Neural progenitor cell (in vitro differentiated cells): Measurements from ENCODE around the gene DRICH1. TPM values are rescaled to one million over a fixed set of nuclear protein-coding genes. Genes with fewer than 3 reads are reported as not detected.

Experiments used
- DNase-seq: peaks from one replicate; pipeline ENCODE4 v3.0.0-alpha.2; 2016; ENCODE audit warnings: low spot score
- H2AFZ ChIP-seq: fragments of 200-600 bp; sonication (generic); replicated peaks from 2 replicates; pipeline ENCODE4 v1.6.1; 2016; ENCODE audit warnings: antibody characterized with exemption
- H3F3A ChIP-seq: fragments of 200-600 bp; sonication (generic); 2 replicates; pipeline ENCODE4 v1.6.1; 2016; ENCODE audit warnings: antibody characterized with exemption, low read depth
- H3K27ac ChIP-seq: fragments of 200-600 bp; sonication (generic); 2 replicates; pipeline ENCODE4 v1.5.1; 2016; ENCODE audit warnings: mild to moderate bottlenecking
- H3K27me3 ChIP-seq: fragments of 200-600 bp; sonication (generic); 2 replicates; pipeline ENCODE4 v1.6.1; 2016; ENCODE audit warnings: mild to moderate bottlenecking, moderate library complexity
- H3K36me3 ChIP-seq: fragments of 200-600 bp; sonication (generic); 2 replicates; pipeline ENCODE4 v1.5.1; 2016
- H3K4me1 ChIP-seq: fragments of 200-600 bp; sonication (generic); 2 replicates; pipeline ENCODE4 v1.6.1; 2016; ENCODE audit warnings: mixed run types
- H3K4me2 ChIP-seq: fragments of 200-600 bp; sonication (generic); 2 replicates; pipeline ENCODE4 v1.6.1; 2016
- H3K4me3 ChIP-seq: fragments of 200-600 bp; sonication (generic); 2 replicates; pipeline ENCODE4 v1.5.1; 2016
- H3K79me2 ChIP-seq: fragments of 200-600 bp; sonication (generic); 2 replicates; pipeline ENCODE4 v1.6.1; 2016; ENCODE audit warnings: low read depth
- H3K9ac ChIP-seq: fragments of 200-600 bp; sonication (generic); 2 replicates; pipeline ENCODE4 v1.6.1; 2016
- H3K9me3 ChIP-seq: fragments of 200-600 bp; sonication (generic); 2 replicates; pipeline ENCODE4 v1.5.1; 2016; ENCODE audit warnings: low read depth
- H4K20me1 ChIP-seq: fragments of 200-600 bp; sonication (generic); 2 replicates; pipeline ENCODE4 v1.6.1; 2016; ENCODE audit warnings: low read depth
- H3K27ac Mint-ChIP-seq: 3 replicates; pipeline ENCODE4 v1.8.0; 2021; ENCODE audit warnings: mixed read lengths
- H3K27me3 Mint-ChIP-seq: 2 replicates; pipeline ENCODE4 v1.8.0; 2022; ENCODE audit warnings: low read depth, mild to moderate bottlenecking, inconsistent platforms, moderate library complexity, mixed read lengths; ENCODE audit not compliant: insufficient read depth
- H3K36me3 Mint-ChIP-seq: 3 replicates; pipeline ENCODE4 v1.8.0; 2021; ENCODE audit warnings: mixed read lengths
- H3K4me1 Mint-ChIP-seq: 3 replicates; pipeline ENCODE4 v1.8.0; 2021; ENCODE audit warnings: mixed read lengths
- H3K4me3 Mint-ChIP-seq: 3 replicates; pipeline ENCODE4 v1.8.0; 2021; ENCODE audit warnings: mild to moderate bottlenecking, moderate library complexity, mixed read lengths
- H3K9me3 Mint-ChIP-seq: 3 replicates; pipeline ENCODE4 v1.8.0; 2020; ENCODE audit warnings: mixed read lengths
- EZH2 ChIP-seq: fragments of 200-600 bp; sonication (generic); IDR thresholded peaks from 2 replicates; pipeline ENCODE4 v1.6.1; 2017; ENCODE audit warnings: antibody characterized with exemption, mild to moderate bottlenecking, moderate library complexity
- EZH2phosphoT487 ChIP-seq: fragments of 200-600 bp; sonication (generic); IDR thresholded peaks from 2 replicates; pipeline ENCODE4 v1.6.1; 2017; ENCODE audit warnings: antibody characterized with exemption
- total RNA-seq: library from RNA; depleted of rRNA; stranded (reverse); fragments of >200 nt; gene quantifications from 2 replicates; pipeline ENCODE4 v1.2.3, GENCODE V29; 2015; ENCODE audit warnings: low replicate concordance
- TF ChIP-seq, protein P1 (sequence below): fragments of 200-600 bp; sonication (generic); IDR thresholded peaks from 2 replicates; pipeline ENCODE4 v1.5.1; 2017; ENCODE audit warnings: antibody characterized with exemption, mild to moderate bottlenecking

The DRICH1 gene
- total RNA-seq, 1 donor from 2014 or later: not detected

DNA sequence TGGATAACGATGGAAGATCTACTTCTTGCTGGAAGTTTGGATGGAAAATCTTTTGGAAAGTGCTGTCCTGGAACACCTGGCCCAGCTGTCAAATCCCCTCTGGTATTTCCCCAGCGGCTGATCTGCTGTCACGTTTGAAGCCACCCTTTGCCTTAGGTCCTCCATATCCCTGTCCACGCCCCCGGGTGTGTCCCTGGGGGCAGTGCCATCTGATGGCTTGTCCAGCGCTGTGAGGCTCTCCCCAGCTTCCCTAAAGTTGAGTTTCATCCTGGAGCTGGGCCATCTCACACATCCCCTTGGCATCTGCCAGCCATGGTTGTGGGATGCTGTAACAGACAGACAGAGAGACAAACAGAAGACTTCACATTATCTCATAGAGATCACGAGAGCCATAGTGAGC lies 49.0 kb downstream of the DRICH1 start:
- Mint-ChIP-seq H3K27ac (peak overlapping the region; percentile 34), H3K4me3 (no peak overlapping the region), H3K36me3 (no peaks in the 10 kb centered on the region), H3K9me3 (no peaks in the 10 kb centered on the region), H3K27me3 (peaks cover 9% of the 10 kb centered on the region), H3K4me1 (peaks cover 2% of the 10 kb centered on the region)
- no peak for DNase-seq
- H3K4me3 ChIP-seq: no peak overlapping the region
- no peaks in the 10 kb centered on the region for H3F3A ChIP-seq
- no peak overlapping the region for H3K9ac ChIP-seq
- H3K79me2 ChIP-seq: no peaks in the 10 kb centered on the region
- H3K4me1 ChIP-seq: no peaks in the 10 kb centered on the region
- H2AFZ ChIP-seq: no peak overlapping the region
- H3K36me3 ChIP-seq: no peaks in the 10 kb centered on the region
- H3K27ac ChIP-seq: no peak overlapping the region
- H3K4me2 ChIP-seq: no peak overlapping the region
- TF ChIP-seq EZH2phosphoT487 (no peak), EZH2 (no peak)
- TF ChIP-seq, protein P1, sequence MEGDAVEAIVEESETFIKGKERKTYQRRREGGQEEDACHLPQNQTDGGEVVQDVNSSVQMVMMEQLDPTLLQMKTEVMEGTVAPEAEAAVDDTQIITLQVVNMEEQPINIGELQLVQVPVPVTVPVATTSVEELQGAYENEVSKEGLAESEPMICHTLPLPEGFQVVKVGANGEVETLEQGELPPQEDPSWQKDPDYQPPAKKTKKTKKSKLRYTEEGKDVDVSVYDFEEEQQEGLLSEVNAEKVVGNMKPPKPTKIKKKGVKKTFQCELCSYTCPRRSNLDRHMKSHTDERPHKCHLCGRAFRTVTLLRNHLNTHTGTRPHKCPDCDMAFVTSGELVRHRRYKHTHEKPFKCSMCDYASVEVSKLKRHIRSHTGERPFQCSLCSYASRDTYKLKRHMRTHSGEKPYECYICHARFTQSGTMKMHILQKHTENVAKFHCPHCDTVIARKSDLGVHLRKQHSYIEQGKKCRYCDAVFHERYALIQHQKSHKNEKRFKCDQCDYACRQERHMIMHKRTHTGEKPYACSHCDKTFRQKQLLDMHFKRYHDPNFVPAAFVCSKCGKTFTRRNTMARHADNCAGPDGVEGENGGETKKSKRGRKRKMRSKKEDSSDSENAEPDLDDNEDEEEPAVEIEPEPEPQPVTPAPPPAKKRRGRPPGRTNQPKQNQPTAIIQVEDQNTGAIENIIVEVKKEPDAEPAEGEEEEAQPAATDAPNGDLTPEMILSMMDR: no peak
- no peaks in the 10 kb centered on the region for H4K20me1 ChIP-seq
- no peaks in the 10 kb centered on the region for H3K9me3 ChIP-seq
- H3K27me3 ChIP-seq: no peaks in the 10 kb centered on the region

DNA sequence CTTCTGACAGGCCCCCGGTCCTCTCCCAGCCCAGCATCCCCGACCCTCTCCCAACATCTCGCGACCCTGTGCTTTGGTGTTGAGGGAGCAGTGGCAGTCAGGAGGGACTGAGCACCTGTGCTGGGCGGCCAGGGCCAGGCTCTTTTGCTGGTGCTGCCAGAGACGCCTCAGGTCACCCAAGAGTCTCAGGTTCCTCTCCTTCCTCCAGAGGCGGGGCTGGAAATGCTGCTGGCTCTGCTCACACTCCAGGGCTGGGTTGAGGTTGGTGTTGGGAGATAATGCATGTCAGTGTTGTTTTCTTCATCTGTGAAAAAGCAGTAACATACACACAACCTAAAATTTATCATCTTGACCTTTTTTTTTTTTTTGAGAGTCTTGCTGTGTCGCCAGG lies 50.9 kb downstream of the DRICH1 start:
- H3K27me3 ChIP-seq: no peaks in the 10 kb centered on the region
- no peak overlapping the region for H3K9ac ChIP-seq
- peaks cover 9% of the 10 kb centered on the region for H3K27me3 Mint-ChIP-seq
- TF ChIP-seq EZH2 (no peak), EZH2phosphoT487 (no peak)
- TF ChIP-seq, protein P1: no peak
- no peak overlapping the region for H3K4me2 ChIP-seq
- no peaks in the 10 kb centered on the region for H3K79me2 ChIP-seq
- H3K9me3 Mint-ChIP-seq: no peaks in the 10 kb centered on the region
- no peak overlapping the region for H3K4me3 Mint-ChIP-seq
- no peak for DNase-seq
- no peak overlapping the region for H3K4me3 ChIP-seq
- H3K36me3 ChIP-seq: no peaks in the 10 kb centered on the region
- H3K27ac Mint-ChIP-seq: peak overlapping the region; percentile 37
- no peaks in the 10 kb centered on the region for H3K9me3 ChIP-seq
- H3K4me1 ChIP-seq: no peaks in the 10 kb centered on the region
- no peak overlapping the region for H3K27ac ChIP-seq
- no peaks in the 10 kb centered on the region for H4K20me1 ChIP-seq
- no peaks in the 10 kb centered on the region for H3F3A ChIP-seq
- no peaks in the 10 kb centered on the region for H3K36me3 Mint-ChIP-seq
- H2AFZ ChIP-seq: no peak overlapping the region
- H3K4me1 Mint-ChIP-seq: peaks cover 5% of the 10 kb centered on the region

DNA sequence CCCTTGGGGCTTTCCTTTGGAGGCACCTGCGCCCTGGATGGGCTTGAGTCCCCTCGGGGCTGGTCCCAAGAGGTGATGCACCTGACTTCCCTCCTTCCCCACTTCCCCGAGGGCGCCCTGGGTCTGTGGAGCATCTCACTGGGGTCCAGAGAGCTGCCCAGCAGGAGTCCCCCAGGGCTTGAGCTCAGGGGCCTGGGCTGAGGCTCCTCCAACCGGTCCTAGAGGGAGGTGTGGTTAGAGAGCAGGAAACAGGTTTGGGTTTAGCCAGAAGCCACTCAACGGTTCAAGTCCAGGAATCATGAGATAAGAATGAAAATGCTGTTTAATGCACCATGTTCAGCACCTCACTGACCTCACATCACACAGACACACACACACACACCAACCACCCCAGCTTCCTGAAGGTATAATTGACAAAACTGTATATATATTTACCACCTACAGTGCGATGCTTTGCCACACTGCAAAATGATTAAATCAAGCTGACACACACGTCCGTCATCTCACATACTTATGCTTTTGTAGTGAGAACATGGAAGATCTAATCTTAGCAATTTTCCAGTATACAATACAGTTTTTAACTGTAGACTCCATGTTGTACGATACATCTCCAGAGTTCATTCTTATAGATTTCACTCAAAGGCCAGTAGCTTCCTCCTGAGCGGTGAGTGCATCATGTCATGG lies 51.4 kb downstream of the DRICH1 start:
- Histone ChIP-seq H3K4me3 (no peak overlapping the region), H2AFZ (no peak overlapping the region), H3K9me3 (no peaks in the 10 kb centered on the region), H3F3A (no peaks in the 10 kb centered on the region), H3K36me3 (no peaks in the 10 kb centered on the region), H3K27me3 (no peaks in the 10 kb centered on the region), H3K4me1 (no peaks in the 10 kb centered on the region), H3K9ac (no peak overlapping the region), H3K79me2 (no peaks in the 10 kb centered on the region), H3K4me2 (no peak overlapping the region), H3K27ac (no peak overlapping the region), H4K20me1 (no peaks in the 10 kb centered on the region)
- peaks cover 9% of the 10 kb centered on the region for H3K4me1 Mint-ChIP-seq
- peaks cover 13% of the 10 kb centered on the region for H3K27me3 Mint-ChIP-seq
- no peaks in the 10 kb centered on the region for H3K36me3 Mint-ChIP-seq
- H3K9me3 Mint-ChIP-seq: no peaks in the 10 kb centered on the region
- TF ChIP-seq, protein P1: no peak
- TF ChIP-seq EZH2phosphoT487: no peak
- no peak for TF ChIP-seq EZH2
- DNase-seq: no peak
- no peak overlapping the region for H3K4me3 Mint-ChIP-seq
- H3K27ac Mint-ChIP-seq: peak overlapping the region; percentile 64
